ENCODE results near the gene VCAM1. TPM values are rescaled to one million over a fixed set of nuclear protein-coding genes. Genes with fewer than 3 reads are reported as not detected.

VCAM1 gene
- total RNA-seq, 2 donors from 2014 or later, result 17.3 to 24.2 TPM

GRCh38 chr1:100720101-100720500 lies 559 bp downstream of the VCAM1 start:
- intact Hi-C loops (cut with DNase I), result no loop called here
- no peak for DNase-seq (ENCODE audit: low spot score)

- intact Hi-C loops (cut with DNase I), result no loop called here
- DNase-seq (ENCODE audit: low spot score), result no peak
Measured at GRCh38 chr1:100720751-100721150, 1.2 kb downstream of the VCAM1 start.

- intact Hi-C loops (cut with DNase I), result no loop called here
- no peak for DNase-seq (ENCODE audit: low spot score)
Measured at GRCh38 chr1:100721526-100722207, 2.1 kb downstream of the VCAM1 start.

- intact Hi-C loops (cut with DNase I), result no loop called here
- no peak for DNase-seq (ENCODE audit: low spot score)
Measured at GRCh38 chr1:100722221-100722620, 2.7 kb downstream of the VCAM1 start.

GRCh38 chr1:100724281-100724680 lies 4.7 kb downstream of the VCAM1 start:
- no peak for DNase-seq (ENCODE audit: low spot score)
- intact Hi-C loops (cut with DNase I), result no loop called here

GRCh38 chr1:100730130-100730529 lies 10.6 kb downstream of the VCAM1 start:
- intact Hi-C loops (cut with DNase I), result no loop called here

GRCh38 chr1:100731309-100731708 lies 11.8 kb downstream of the VCAM1 start:
- intact Hi-C loops (cut with DNase I), result no loop called here
- no peak for DNase-seq (ENCODE audit: low spot score)

More at GRCh38 chr1:100730130-100730529, 10.6 kb downstream of the VCAM1 start:
- DNase-seq (ENCODE audit: low spot score), result no peak

- intact Hi-C loops (cut with DNase I), result no loop called here
- no peak for DNase-seq (ENCODE audit: low spot score)
Measured at GRCh38 chr1:100731758-100732157, 12.2 kb downstream of the VCAM1 start.

- intact Hi-C loops (cut with DNase I), result no loop called here
- no peak for DNase-seq (ENCODE audit: low spot score)
Measured at GRCh38 chr1:100734676-100735075, 15.1 kb downstream of the VCAM1 start.

GRCh38 chr1:100735244-100735643 lies 15.7 kb downstream of the VCAM1 start:
- intact Hi-C loops (cut with DNase I), result no loop called here
- no peak for DNase-seq (ENCODE audit: low spot score)

GRCh38 chr1:100736324-100736723 lies 16.8 kb downstream of the VCAM1 start:
- intact Hi-C loops (cut with DNase I), result no loop called here
- no peak for DNase-seq (ENCODE audit: low spot score)

- intact Hi-C loops (cut with DNase I), result no loop called here
- no peak for DNase-seq (ENCODE audit: low spot score)
Measured at GRCh38 chr1:100736746-100737145, 17.2 kb downstream of the VCAM1 start.

GRCh38 chr1:100746542-100746932 lies 27.0 kb downstream of the VCAM1 start:
- no peak for DNase-seq (ENCODE audit: low spot score)
- intact Hi-C loops (cut with DNase I), result no loop called here

- intact Hi-C loops (cut with DNase I), result no loop called here
- DNase-seq (ENCODE audit: low spot score), result no peak
Measured at GRCh38 chr1:100747771-100748170, 28.2 kb downstream of the VCAM1 start.

- DNase-seq (ENCODE audit: low spot score), result no peak
Measured at GRCh38 chr1:100750005-100750885, 30.7 kb downstream of the VCAM1 start.

GRCh38 chr1:100752791-100753190 lies 33.2 kb downstream of the VCAM1 start:
- intact Hi-C loops (cut with DNase I), result no loop called here
- no peak for DNase-seq (ENCODE audit: low spot score)

More at GRCh38 chr1:100750005-100750885, 30.7 kb downstream of the VCAM1 start:
- intact Hi-C loops (cut with DNase I), result no loop called here

GRCh38 chr1:100757946-100758345 lies 38.4 kb downstream of the VCAM1 start:
- DNase-seq (ENCODE audit: low spot score), result no peak
- intact Hi-C loops (cut with DNase I), result no loop called here

- DNase-seq (ENCODE audit: low spot score), result no peak
- intact Hi-C loops (cut with DNase I), result no loop called here
Measured at GRCh38 chr1:100759188-100759587, 39.6 kb downstream of the VCAM1 start.

GRCh38 chr1:100760511-100760910 lies 41.0 kb downstream of the VCAM1 start:
- no peak for DNase-seq (ENCODE audit: low spot score)
- intact Hi-C loops (cut with DNase I), result loop anchor here in 1 of 2 donors (5.0 kb wide), 1 partner anchor 268 kb away; no protein-coding TSS in a partner anchor

GRCh38 chr1:100762461-100762860 lies 42.9 kb downstream of the VCAM1 start:
- DNase-seq (ENCODE audit: low spot score), result no peak
- intact Hi-C loops (cut with DNase I), result loop anchor here in 1 of 2 donors (5.0 kb wide), 1 partner anchor 270 kb away; no protein-coding TSS in a partner anchor

All from posterior vena cava (tissue), 2 donors.